Trophoblast cell (in vitro differentiated cells and primary cell): Measurements from ENCODE around the gene OGFR.

Experiments
- DNase-seq, 2 donors: peaks; one replicate each; pipeline ENCODE4 v3.0.0-alpha.2; 2016
- H2AFZ ChIP-seq: 2 replicates; pipeline ENCODE4 v1.6.1; 2013; ENCODE audit warnings: low read length, moderate library complexity, mild to moderate bottlenecking; ENCODE audit not compliant: insufficient read depth, poor library complexity
- H2AK5ac ChIP-seq: 2 replicates; pipeline ENCODE4 v1.6.1; 2013; ENCODE audit warnings: mild to moderate bottlenecking, low read length
- H2BK120ac ChIP-seq: 2 replicates; pipeline ENCODE4 v1.6.1; 2013; ENCODE audit warnings: low read length, mild to moderate bottlenecking, moderate library complexity; ENCODE audit not compliant: insufficient read depth, poor library complexity
- H2BK12ac ChIP-seq: 2 replicates; pipeline ENCODE4 v1.6.1; 2013; ENCODE audit warnings: mild to moderate bottlenecking, low read length, moderate library complexity
- H2BK5ac ChIP-seq: 2 replicates; pipeline ENCODE4 v1.6.1; 2013; ENCODE audit warnings: low read length, low read depth, moderate library complexity, mild to moderate bottlenecking; ENCODE audit not compliant: poor library complexity
- H3K14ac ChIP-seq: 2 replicates; pipeline ENCODE4 v1.6.1; 2013; ENCODE audit warnings: mild to moderate bottlenecking, low read length
- H3K18ac ChIP-seq: 2 replicates; pipeline ENCODE4 v1.6.1; 2013; ENCODE audit warnings: mild to moderate bottlenecking, low read length
- H3K23ac ChIP-seq: 2 replicates; pipeline ENCODE4 v1.6.1; 2013; ENCODE audit warnings: low read length
- H3K27ac ChIP-seq: 2 replicates; pipeline ENCODE4 v1.5.1; 2013; ENCODE audit warnings: low read depth, mild to moderate bottlenecking, inconsistent platforms, low read length, moderate library complexity
- H3K27me3 ChIP-seq: 2 replicates; pipeline ENCODE4 v1.6.1; 2013; ENCODE audit warnings: inconsistent platforms, mild to moderate bottlenecking, low read length, moderate library complexity; ENCODE audit not compliant: insufficient read depth
- H3K36me3 ChIP-seq, 2 experiments: 1 replicate in 1 of 2; 2 replicates in 1 of 2; pipeline ENCODE4 v1.6.1; 2013; ENCODE audit warnings: low read length in 2 of 2, mild to moderate bottlenecking in 2 of 2, moderate library complexity in 1 of 2; ENCODE audit not compliant: insufficient read depth in 2 of 2, control insufficient read depth in 1 of 2
- H3K4ac ChIP-seq: 2 replicates; pipeline ENCODE4 v1.6.1; 2013; ENCODE audit warnings: low read depth, mild to moderate bottlenecking, low read length, moderate library complexity
- H3K4me1 ChIP-seq, 2 experiments: 1 replicate in 1 of 2; 2 replicates in 1 of 2; pipeline ENCODE4 v1.6.1; 2013; ENCODE audit warnings: low read length in 2 of 2, mild to moderate bottlenecking in 2 of 2, moderate library complexity in 1 of 2; ENCODE audit not compliant: insufficient read depth in 2 of 2, control insufficient read depth in 1 of 2
- H3K4me2 ChIP-seq: 2 replicates; pipeline ENCODE4 v1.6.1; 2013; ENCODE audit warnings: inconsistent platforms, mild to moderate bottlenecking, low read length, moderate library complexity
- H3K4me3 ChIP-seq: 2 replicates; pipeline ENCODE4 v1.5.1; 2013; ENCODE audit warnings: mild to moderate bottlenecking, low read depth, low read length, inconsistent platforms
- H3K79me1 ChIP-seq: one replicate; pipeline ENCODE4 v1.6.1; 2013; ENCODE audit warnings: low read length
- H3K79me2 ChIP-seq: 2 replicates; pipeline ENCODE4 v1.6.1; 2013; ENCODE audit warnings: low read length, mild to moderate bottlenecking; ENCODE audit not compliant: control insufficient read depth, insufficient read depth, poor library complexity
- H3K9ac ChIP-seq: 2 replicates; pipeline ENCODE4 v1.6.1; 2013; ENCODE audit warnings: mild to moderate bottlenecking, low read length
- H3K9me3 ChIP-seq: 2 replicates; pipeline ENCODE4 v1.6.1; 2013; ENCODE audit warnings: low read depth, mild to moderate bottlenecking, control low read depth, inconsistent platforms, low read length; ENCODE audit not compliant: insufficient read depth
- H4K12ac ChIP-seq: 2 replicates; pipeline ENCODE4 v1.6.1; 2013; ENCODE audit warnings: low read depth, mild to moderate bottlenecking, low read length, moderate library complexity
- H4K8ac ChIP-seq: 2 replicates; pipeline ENCODE4 v1.6.1; 2013; ENCODE audit warnings: low read depth, mild to moderate bottlenecking, low read length, moderate library complexity
- H4K91ac ChIP-seq: one replicate; pipeline ENCODE4 v1.6.1; 2013; ENCODE audit warnings: low read depth, mild to moderate bottlenecking, low read length, moderate library complexity
- WGBS: extraction: QIAGEN DNeasy Blood & Tissue Kit; methylation state at CpG from one replicate; pipeline ENCODE4 v1.1.7; 2013; ENCODE audit warnings: missing lambda C conversion rate; ENCODE audit not compliant: insufficient read length, insufficient coverage; ENCODE audit errors: extremely low coverage; 5-methylcytosine and 5-hydroxymethylcytosine counted together

The OGFR gene

DNA sequence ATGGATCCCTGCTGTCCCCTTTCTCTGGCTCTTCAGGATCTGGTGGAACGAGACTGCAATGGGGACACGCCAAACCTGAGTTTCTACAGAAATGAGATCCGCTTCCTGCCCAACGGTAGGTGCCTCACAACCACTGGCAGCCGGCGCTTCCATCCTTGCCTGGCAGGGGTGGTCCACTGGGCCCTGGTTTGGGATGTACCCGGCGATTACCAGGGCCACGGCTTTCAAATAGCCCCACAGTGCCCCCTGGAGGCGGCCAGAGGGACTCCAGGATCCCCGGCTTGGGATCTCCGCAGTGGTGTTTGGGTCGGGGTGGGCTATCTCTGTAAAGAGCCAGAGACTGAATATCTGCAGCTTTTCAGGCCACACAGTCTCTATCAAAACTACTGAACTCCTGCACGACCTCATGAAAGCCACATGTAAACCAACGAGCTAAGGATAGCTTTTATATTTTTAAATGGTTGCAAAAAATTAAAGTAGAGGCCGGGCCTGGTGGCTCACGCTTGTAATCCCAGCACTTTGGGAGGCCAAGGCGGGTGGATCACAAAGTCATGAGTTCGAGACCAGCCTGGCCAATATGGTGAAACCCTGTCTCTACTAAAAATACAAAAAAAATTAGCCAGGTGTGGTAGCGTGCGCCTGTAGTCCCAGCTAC is 3.7 kb downstream of the OGFR start:
- peaks cover 8% of the 10 kb centered on the region for H3K79me1 ChIP-seq
- no peak overlapping the region for H4K12ac ChIP-seq
- H3K4me1 ChIP-seq = peaks cover 9 to 11% of the 10 kb centered on the region in 2 experiments
- no peak overlapping the region for H2AFZ ChIP-seq
- no peak overlapping the region for H3K18ac ChIP-seq
- peaks cover 49 to 55% of the 10 kb centered on the region in 2 experiments for H3K36me3 ChIP-seq
- no peak overlapping the region for H3K14ac ChIP-seq
- no peaks in the 10 kb centered on the region for H3K27me3 ChIP-seq
- no CpG with 5 or more reads among the region's 21 CpGs for WGBS
- no peak overlapping the region for H4K8ac ChIP-seq
- H3K9ac ChIP-seq = no peak overlapping the region
- no peak overlapping the region for H2AK5ac ChIP-seq
- DNase-seq = peak in 1 of 2 donors; percentile 77
- no peak overlapping the region for H3K4ac ChIP-seq
- no peak overlapping the region for H2BK12ac ChIP-seq
- no peak overlapping the region for H2BK5ac ChIP-seq
- H3K9me3 ChIP-seq = peaks cover 1% of the 10 kb centered on the region
- H3K23ac ChIP-seq = no peak overlapping the region
- H3K4me2 ChIP-seq = no peak overlapping the region
- no peak overlapping the region for H3K27ac ChIP-seq
- no peak overlapping the region for H4K91ac ChIP-seq
- H3K79me2 ChIP-seq = peaks cover 6% of the 10 kb centered on the region
- no peak overlapping the region for H3K4me3 ChIP-seq
- H2BK120ac ChIP-seq = no peak overlapping the region

DNA sequence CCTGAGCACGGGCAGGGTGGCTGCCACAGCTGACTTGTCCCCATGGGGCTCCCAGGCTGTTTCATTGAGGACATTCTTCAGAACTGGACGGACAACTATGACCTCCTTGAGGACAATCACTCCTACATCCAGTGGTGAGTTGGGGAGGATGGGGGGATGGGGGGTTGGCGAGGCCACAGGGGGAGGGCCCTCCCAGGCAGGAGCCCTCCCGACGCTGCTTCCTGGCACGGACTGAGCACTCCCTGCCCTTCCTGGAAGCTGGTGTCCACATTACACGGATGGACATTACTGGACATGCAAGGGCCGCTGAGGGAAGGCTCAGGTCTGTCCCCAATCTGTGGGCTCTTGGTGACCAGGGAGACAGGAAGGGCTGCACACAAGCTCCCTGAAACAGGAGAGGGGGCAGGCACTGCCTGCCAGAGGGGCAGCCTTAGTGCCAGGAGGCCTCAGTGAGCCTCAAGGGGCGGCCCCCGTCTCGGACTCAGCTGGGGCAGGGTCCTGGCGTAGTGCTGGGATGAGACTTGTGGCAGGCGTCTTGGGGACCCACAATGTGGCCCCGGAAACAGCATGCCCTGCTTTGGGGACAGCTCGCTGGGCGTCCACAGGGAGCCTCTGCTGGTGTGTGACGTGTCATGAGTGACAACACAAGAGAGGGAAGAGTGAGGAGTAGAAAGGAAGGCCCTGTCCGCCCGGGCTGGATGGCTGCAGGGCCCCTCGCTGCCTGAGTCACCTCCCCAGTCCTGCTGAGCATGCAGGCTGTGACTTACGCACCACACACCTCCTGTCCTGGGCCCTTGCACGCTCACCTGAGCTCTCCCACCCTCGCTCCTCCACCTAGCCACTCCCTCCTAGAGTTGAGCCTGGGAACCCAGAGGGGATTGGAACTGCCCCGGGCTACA is 5.1 kb downstream of the OGFR start:
- no peak overlapping the region for H3K9ac ChIP-seq
- peaks cover 55 to 57% of the 10 kb centered on the region in 2 experiments for H3K36me3 ChIP-seq
- WGBS = no CpG with 5 or more reads among the region's 24 CpGs
- no peak overlapping the region for H2BK5ac ChIP-seq
- no peak overlapping the region for H4K12ac ChIP-seq
- H4K91ac ChIP-seq = no peak overlapping the region
- no peak overlapping the region for H3K14ac ChIP-seq
- no peak overlapping the region for H2BK120ac ChIP-seq
- H3K4me2 ChIP-seq = no peak overlapping the region
- no peak overlapping the region for H3K4ac ChIP-seq
- H2AK5ac ChIP-seq = no peak overlapping the region
- peaks cover 5% of the 10 kb centered on the region for H3K79me2 ChIP-seq
- no peak overlapping the region for H3K27ac ChIP-seq
- H3K18ac ChIP-seq = no peak overlapping the region
- no peaks in the 10 kb centered on the region for H3K9me3 ChIP-seq
- no peak overlapping the region for H2BK12ac ChIP-seq
- no peak overlapping the region for H4K8ac ChIP-seq
- no peaks in the 10 kb centered on the region for H3K27me3 ChIP-seq
- no peak overlapping the region for H3K4me3 ChIP-seq
- H3K23ac ChIP-seq = no peak overlapping the region
- peaks cover 11 to 16% of the 10 kb centered on the region in 2 experiments for H3K4me1 ChIP-seq
- no peak overlapping the region for H2AFZ ChIP-seq
- no peak for DNase-seq
- peaks cover 7% of the 10 kb centered on the region for H3K79me1 ChIP-seq

DNA sequence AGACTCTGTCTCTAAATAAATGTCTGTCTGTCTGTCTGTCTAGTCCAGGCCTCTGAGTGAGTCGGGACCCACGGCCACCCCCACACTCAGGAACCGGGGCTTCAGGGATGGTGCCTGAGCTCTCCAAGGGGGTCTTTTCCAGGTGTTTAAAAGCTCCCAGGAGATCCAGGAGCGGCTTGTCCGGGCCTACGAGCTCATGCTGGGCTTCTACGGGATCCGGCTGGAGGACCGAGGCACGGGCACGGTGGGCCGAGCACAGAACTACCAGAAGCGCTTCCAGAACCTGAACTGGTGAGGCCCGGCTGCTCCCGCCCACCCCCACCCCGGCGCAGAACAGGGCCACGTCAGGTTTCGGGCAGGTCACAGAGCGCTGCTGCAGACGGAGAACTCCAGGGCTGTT is 6.7 kb downstream of the OGFR start:
- peaks cover 20 to 23% of the 10 kb centered on the region in 2 experiments for H3K4me1 ChIP-seq
- no peak overlapping the region for H3K14ac ChIP-seq
- DNase-seq = no peak
- no peak overlapping the region for H2BK120ac ChIP-seq
- peaks cover 55 to 57% of the 10 kb centered on the region in 2 experiments for H3K36me3 ChIP-seq
- no peak overlapping the region for H2BK5ac ChIP-seq
- no peak overlapping the region for H2AK5ac ChIP-seq
- H3K79me1 ChIP-seq = peaks cover 7% of the 10 kb centered on the region
- no peak overlapping the region for H3K23ac ChIP-seq
- H2BK12ac ChIP-seq = no peak overlapping the region
- H2AFZ ChIP-seq = no peak overlapping the region
- H4K12ac ChIP-seq = no peak overlapping the region
- H3K4me2 ChIP-seq = no peak overlapping the region
- H4K8ac ChIP-seq = no peak overlapping the region
- no peak overlapping the region for H3K18ac ChIP-seq
- no peak overlapping the region for H3K27ac ChIP-seq
- no peaks in the 10 kb centered on the region for H3K27me3 ChIP-seq
- no peak overlapping the region for H3K4me3 ChIP-seq
- H4K91ac ChIP-seq = no peak overlapping the region
- no peaks in the 10 kb centered on the region for H3K9me3 ChIP-seq
- peaks cover 3% of the 10 kb centered on the region for H3K79me2 ChIP-seq
- H3K9ac ChIP-seq = no peak overlapping the region
- H3K4ac ChIP-seq = no peak overlapping the region
- no CpG with 5 or more reads among the region's 21 CpGs for WGBS

DNA sequence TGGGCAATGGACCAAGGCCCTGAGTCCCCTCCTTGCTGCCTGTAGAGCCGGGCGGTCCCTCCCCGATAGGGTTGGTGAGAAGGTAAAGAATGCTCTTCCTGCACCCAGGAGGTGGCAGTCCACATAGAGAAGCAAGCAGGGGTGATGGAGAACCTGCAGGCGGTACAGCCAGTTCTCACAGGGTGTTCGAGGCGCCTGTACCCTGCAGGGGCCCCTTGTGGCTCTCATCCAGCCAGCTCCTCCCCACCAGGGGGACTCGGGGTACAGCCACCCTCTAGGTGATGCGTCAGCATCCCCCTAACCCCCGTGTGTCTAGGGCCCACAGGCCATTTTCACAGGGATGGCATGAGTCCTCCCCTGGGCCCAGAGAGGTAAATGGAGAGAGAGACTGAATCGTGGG is 7.1 kb downstream of the OGFR start:
- Histone ChIP-seq H3K27ac (no peak overlapping the region), H4K12ac (no peak overlapping the region), H3K9ac (no peak overlapping the region), H3K23ac (no peak overlapping the region), H4K91ac (no peak overlapping the region), H3K79me2 (peaks cover 6% of the 10 kb centered on the region), H3K36me3 (peaks cover 55 to 56% of the 10 kb centered on the region in 2 experiments), H3K27me3 (no peaks in the 10 kb centered on the region), H3K4ac (no peak overlapping the region), H3K4me2 (no peak overlapping the region), H3K79me1 (peaks cover 11% of the 10 kb centered on the region), H2AK5ac (no peak overlapping the region), H3K4me3 (no peak overlapping the region), H2BK5ac (no peak overlapping the region), H2BK12ac (no peak overlapping the region), H3K18ac (no peak overlapping the region), H2BK120ac (no peak overlapping the region), H4K8ac (no peak overlapping the region), H3K14ac (no peak overlapping the region), H3K4me1 (peaks cover 21 to 25% of the 10 kb centered on the region in 2 experiments), H3K9me3 (no peaks in the 10 kb centered on the region), H2AFZ (no peak overlapping the region)
- no CpG with 5 or more reads among the region's 10 CpGs for WGBS
- no peak for DNase-seq
